22Rv1 (cell line): ENCODE data around the gene DOK6.

ENCODE experiments used
- CTCF ChIP-seq: fragments of 450-650 bp; IDR thresholded peaks from 2 replicates; pipeline ENCODE4 v1.5.1; 2017; ENCODE audit warnings: mild to moderate bottlenecking
- ZFX ChIP-seq: fragments of 450-650 bp; IDR thresholded peaks from 2 replicates; pipeline ENCODE4 v1.6.1; 2017; ENCODE audit warnings: antibody characterized with exemption, borderline replicate concordance

- TF ChIP-seq CTCF (no peak), ZFX (no peak)
Measured at GRCh38 chr18:69718912-69719547, 318.3 kb downstream of the DOK6 start.
